ENCODE results near the gene PTPRM. TPM values are rescaled to one million over a fixed set of nuclear protein-coding genes. Genes with fewer than 3 reads are reported as not detected.

PTPRM gene
- polyA plus RNA-seq (2011; rRNA removed) = 199 and 236 TPM in 2 replicates
- 55.6 and 62.1 TPM in 2 replicates for polyA plus RNA-seq (2012; cell fraction: cytosol; rRNA removed)
- polyA plus RNA-seq (2012; cell fraction: nucleus; rRNA removed) = 105 and 131 TPM in 2 replicates
- polyA plus RNA-seq (2017; fragmentation: RNase III; extraction: RNeasy Plus Mini Kit Qiagen cat#74134 plus additional on column Dnase treatment) = 39.3 to 44.5 TPM (median 43.5 TPM) in 3 replicates
- 166 and 179 TPM in 2 replicates for polyA minus RNA-seq (2011; rRNA and poly(A)+ RNA removed)

DNA sequence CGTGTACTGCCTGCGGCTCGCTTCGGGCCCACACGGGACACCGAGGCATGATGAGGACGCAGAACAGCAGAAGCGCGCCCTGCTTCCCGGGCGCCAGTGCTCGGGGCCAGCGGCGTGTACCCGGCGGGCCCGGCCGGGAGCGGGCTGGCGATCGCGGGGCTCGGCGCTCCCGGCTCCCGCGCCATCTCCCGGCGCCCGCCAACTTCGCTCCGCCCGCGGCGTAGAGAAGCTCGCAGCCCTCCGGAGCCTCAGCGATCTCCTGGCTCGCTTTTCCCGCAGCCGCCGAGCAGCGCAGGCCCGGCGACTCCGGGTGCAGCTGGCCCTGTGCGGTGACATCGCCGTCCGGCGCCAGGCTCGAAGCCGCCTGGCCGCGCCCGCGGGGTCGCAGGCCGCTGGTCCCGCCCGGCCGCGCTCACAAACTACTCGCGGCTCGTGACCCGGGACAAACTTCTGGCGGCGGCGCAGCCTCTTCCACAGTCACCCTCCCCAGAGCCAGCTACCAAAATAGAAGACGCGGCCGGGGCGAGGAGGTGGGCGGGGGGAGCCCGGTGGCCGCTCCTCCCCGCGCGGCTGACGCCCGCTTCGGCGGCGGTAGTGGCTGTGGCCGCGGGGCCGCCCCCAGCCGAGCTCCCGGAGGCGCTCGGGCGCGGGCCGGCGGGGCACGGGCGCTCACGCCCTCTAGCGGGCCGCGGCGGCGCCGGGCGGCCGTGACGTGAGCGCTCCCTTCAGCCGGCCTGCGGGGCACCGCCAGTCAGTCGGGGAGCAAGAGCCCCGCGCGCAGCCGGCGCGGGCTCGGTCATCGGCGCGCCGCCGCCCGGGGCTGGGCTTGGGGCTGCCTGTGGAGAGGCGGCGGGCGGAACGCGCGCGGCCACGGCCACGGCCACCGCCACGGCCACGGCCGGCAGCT is at the start of gene PTPRM:
Gene PTPRM, plus strand, starts transcription at position 750 of the 907 bp plus-strand sequence. CDS start 503 bp downstream, outside the sequence.
- TF ChIP-seq SMC3 (IDR thresholded peaks at IDR 0.05) = peak; percentile 81
- no peak for TF ChIP-seq HDAC2 (IDR thresholded peaks at IDR 0.05)
- no peak for TF ChIP-seq ESRRA (IDR thresholded peaks at IDR 0.05; ENCODE audit: borderline replicate concordance, low read length)
- TF ChIP-seq PHF8 (IDR thresholded peaks at IDR 0.05; ENCODE audit: borderline replicate concordance, low read depth) = peak; percentile 67; the same call in 1 of the 2 replicates
- no peak for TF ChIP-seq RARB (CRISPR knock-in tag; IDR thresholded peaks at IDR 0.05)
- no peak for TF ChIP-seq KDM1A (IDR thresholded peaks at IDR 0.05; ENCODE audit: low read depth)
- peak; percentile 5 to 63; a peak in 3 of 5 replicates for TF ChIP-seq RAD21 (conservative IDR thresholded peaks at IDR 0.05 in 1 of 2, IDR thresholded peaks at IDR 0.05 in 1 of 2)
- no peak for TF ChIP-seq RNF2 (IDR thresholded peaks at IDR 0.05; ENCODE audit: borderline replicate concordance, low read depth)
- TF ChIP-seq, protein P1, sequence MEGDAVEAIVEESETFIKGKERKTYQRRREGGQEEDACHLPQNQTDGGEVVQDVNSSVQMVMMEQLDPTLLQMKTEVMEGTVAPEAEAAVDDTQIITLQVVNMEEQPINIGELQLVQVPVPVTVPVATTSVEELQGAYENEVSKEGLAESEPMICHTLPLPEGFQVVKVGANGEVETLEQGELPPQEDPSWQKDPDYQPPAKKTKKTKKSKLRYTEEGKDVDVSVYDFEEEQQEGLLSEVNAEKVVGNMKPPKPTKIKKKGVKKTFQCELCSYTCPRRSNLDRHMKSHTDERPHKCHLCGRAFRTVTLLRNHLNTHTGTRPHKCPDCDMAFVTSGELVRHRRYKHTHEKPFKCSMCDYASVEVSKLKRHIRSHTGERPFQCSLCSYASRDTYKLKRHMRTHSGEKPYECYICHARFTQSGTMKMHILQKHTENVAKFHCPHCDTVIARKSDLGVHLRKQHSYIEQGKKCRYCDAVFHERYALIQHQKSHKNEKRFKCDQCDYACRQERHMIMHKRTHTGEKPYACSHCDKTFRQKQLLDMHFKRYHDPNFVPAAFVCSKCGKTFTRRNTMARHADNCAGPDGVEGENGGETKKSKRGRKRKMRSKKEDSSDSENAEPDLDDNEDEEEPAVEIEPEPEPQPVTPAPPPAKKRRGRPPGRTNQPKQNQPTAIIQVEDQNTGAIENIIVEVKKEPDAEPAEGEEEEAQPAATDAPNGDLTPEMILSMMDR (IDR thresholded peaks at IDR 0.05) = peak; percentile 74
- no peak for TF ChIP-seq EHF (CRISPR knock-in tag; IDR thresholded peaks at IDR 0.05)
- TF ChIP-seq CHD4 (IDR thresholded peaks at IDR 0.05; ENCODE audit: borderline replicate concordance) = no peak
- TF ChIP-seq HOXA7 (CRISPR knock-in tag; IDR thresholded peaks at IDR 0.05) = no peak
- no peak for TF ChIP-seq CBX2 (IDR thresholded peaks at IDR 0.05; ENCODE audit: borderline replicate concordance, low read depth)
- no peak for TF ChIP-seq BHLHE40 (IDR thresholded peaks at IDR 0.05; ENCODE audit: low read depth, low read length)
- TF ChIP-seq NFE2L2 (conservative IDR thresholded peaks at IDR 0.05; ENCODE audit: low read length) = no peak
- no peak for TF ChIP-seq FOSL2 (IDR thresholded peaks at IDR 0.05)
- TF ChIP-seq FOSL2 (CRISPR knock-in tag; IDR thresholded peaks at IDR 0.05) = no peak
- no peak for TF ChIP-seq EHMT2 (IDR thresholded peaks at IDR 0.05; ENCODE audit: low read depth)
- no peak for TF ChIP-seq FOSB (CRISPR knock-in tag; IDR thresholded peaks at IDR 0.05)
- no peak for TF ChIP-seq ATOH8 (CRISPR knock-in tag; IDR thresholded peaks at IDR 0.05; ENCODE audit: low read depth)
- no peak for TF ChIP-seq CBX8 (IDR thresholded peaks at IDR 0.05)
- TF ChIP-seq HEYL (CRISPR knock-in tag; IDR thresholded peaks at IDR 0.05) = no peak
- TF ChIP-seq JUN (IDR thresholded peaks at IDR 0.05) = 0 out of 5 replicates have a peak, but pooled peaks of 1 of the 2 experiments have one; percentile 45
- TF ChIP-seq TFCP2L1 (CRISPR knock-in tag; IDR thresholded peaks at IDR 0.05) = no peak
- TF ChIP-seq, protein P2, sequence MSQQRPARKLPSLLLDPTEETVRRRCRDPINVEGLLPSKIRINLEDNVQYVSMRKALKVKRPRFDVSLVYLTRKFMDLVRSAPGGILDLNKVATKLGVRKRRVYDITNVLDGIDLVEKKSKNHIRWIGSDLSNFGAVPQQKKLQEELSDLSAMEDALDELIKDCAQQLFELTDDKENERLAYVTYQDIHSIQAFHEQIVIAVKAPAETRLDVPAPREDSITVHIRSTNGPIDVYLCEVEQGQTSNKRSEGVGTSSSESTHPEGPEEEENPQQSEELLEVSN (IDR thresholded peaks at IDR 0.05; ENCODE audit: borderline replicate concordance, low read depth) = no peak
- no peak for TF ChIP-seq HOXB13 (CRISPR knock-in tag; IDR thresholded peaks at IDR 0.05; ENCODE audit: low read depth)
- TF ChIP-seq ZNF302 (CRISPR knock-in tag; IDR thresholded peaks at IDR 0.05) = no peak
- TF ChIP-seq ZC3H11A (IDR thresholded peaks at IDR 0.05) = no peak
- TF ChIP-seq POLR2A (IDR thresholded peaks at IDR 0.05; ENCODE audit: low read length) = 0 out of 2 replicates have a peak, but pooled peaks have one; percentile 20
- no peak for TF ChIP-seq JUNB (IDR thresholded peaks at IDR 0.05)
- no peak for TF ChIP-seq RFX5 (IDR thresholded peaks at IDR 0.05)
- no peak for TF ChIP-seq GATA3 (IDR thresholded peaks at IDR 0.05; ENCODE audit: borderline replicate concordance)
- no peak for TF ChIP-seq ZSCAN20 (CRISPR knock-in tag; IDR thresholded peaks at IDR 0.05)
- TF ChIP-seq CHD2 (IDR thresholded peaks at IDR 0.05; ENCODE audit: low read length, partially characterized antibody) = no peak
- no peak for TF ChIP-seq RCOR1 (IDR thresholded peaks at IDR 0.05; ENCODE audit: low read depth, low read length)
- WGBS (ENCODE audit: missing lambda C conversion rate) = 1% methylated on average over 14 of the region's 139 CpGs
- POLR2A ChIA-PET = interaction anchor here (1.0 to 2.3 kb wide), 5 partner anchors 11 to 338 kb away, joined by 3 to 14 read pairs (median 3); no protein-coding TSS in a partner anchor
- FAIRE-seq (no peak), DNase-seq (ENCODE audit: low read depth in 1 of 2, low spot score in 1 of 2) (peak; percentile 52 to 65), ATAC-seq (peak; percentile 82 to 83)
- H3K4me2 ChIP-seq = peak within 1 kb of the TSS; percentile 80
- no peaks in the 10 kb centered on the region for H3K9me3 ChIP-seq
- peak within 1 kb of the TSS; percentile 83 to 98 for H3K27ac ChIP-seq
- peak within 1 kb of the TSS; percentile 85 for H3K4me3 ChIP-seq
- CTCF ChIA-PET = interaction anchor here (0.5 to 3.3 kb wide), 62 partner anchors 8 to 914 kb away, joined by 3 to 67 read pairs (median 4); no protein-coding TSS in a partner anchor
- peaks cover 17% of the 10 kb centered on the region for H3K4me1 ChIP-seq
